ENCODE measurements around the gene NCL.

The NCL gene

GRCh38 chr2:231494669-231495068 lies 30.4 kb upstream of the NCL start:
- TF ChIP-seq CTCF (IDR thresholded peaks at IDR 0.05; ENCODE audit: low read depth, low read length), result no peak
- in situ Hi-C loops (cut with HindIII; ENCODE audit: low sequenced_read_pairs), result no loop called here
- no peak overlapping the region for H3K4me3 ChIP-seq (ENCODE audit: low read depth, low read length)
- DNase-seq (ENCODE audit: low read depth, low spot score), result no peak

- H3K4me3 ChIP-seq (ENCODE audit: low read depth, low read length), result no peak overlapping the region
- no peak for TF ChIP-seq CTCF (IDR thresholded peaks at IDR 0.05; ENCODE audit: low read depth, low read length)
- in situ Hi-C loops (cut with HindIII; ENCODE audit: low sequenced_read_pairs), result no loop called here
- no peak for DNase-seq (ENCODE audit: low read depth, low spot score)
Observed at GRCh38 chr2:231490801-231491200, 26.5 kb upstream of the NCL start.

GRCh38 chr2:231489990-231490389 lies 25.7 kb upstream of the NCL start:
- in situ Hi-C loops (cut with HindIII; ENCODE audit: low sequenced_read_pairs), result no loop called here
- TF ChIP-seq CTCF (IDR thresholded peaks at IDR 0.05; ENCODE audit: low read depth, low read length), result peak; percentile 34
- no peak for DNase-seq (ENCODE audit: low read depth, low spot score)
- H3K4me3 ChIP-seq (ENCODE audit: low read depth, low read length), result no peak overlapping the region

GRCh38 chr2:231488331-231488730 lies 24.0 kb upstream of the NCL start:
- H3K4me3 ChIP-seq (ENCODE audit: low read depth, low read length), result no peak overlapping the region
- in situ Hi-C loops (cut with HindIII; ENCODE audit: low sequenced_read_pairs), result no loop called here
- no peak for DNase-seq (ENCODE audit: low read depth, low spot score)

GRCh38 chr2:231486851-231487596 lies 22.7 kb upstream of the NCL start:
- in situ Hi-C loops (cut with HindIII; ENCODE audit: low sequenced_read_pairs), result no loop called here
- DNase-seq (ENCODE audit: low read depth, low spot score), result no peak
- TF ChIP-seq CTCF (IDR thresholded peaks at IDR 0.05; ENCODE audit: low read depth, low read length), result no peak
- no peak overlapping the region for H3K4me3 ChIP-seq (ENCODE audit: low read depth, low read length)

More at GRCh38 chr2:231488331-231488730, 24.0 kb upstream of the NCL start:
- no peak for TF ChIP-seq CTCF (IDR thresholded peaks at IDR 0.05; ENCODE audit: low read depth, low read length)

GRCh38 chr2:231483398-231484329 lies 19.4 kb upstream of the NCL start:
- no peak overlapping the region for H3K4me3 ChIP-seq (ENCODE audit: low read depth, low read length)
- TF ChIP-seq CTCF (IDR thresholded peaks at IDR 0.05; ENCODE audit: low read depth, low read length), result no peak
- in situ Hi-C loops (cut with HindIII; ENCODE audit: low sequenced_read_pairs), result no loop called here
- no peak for DNase-seq (ENCODE audit: low read depth, low spot score)

Data from astrocyte of the spinal cord (primary cell).